Measurements from ENCODE around the gene CATSPER3.

DNA sequence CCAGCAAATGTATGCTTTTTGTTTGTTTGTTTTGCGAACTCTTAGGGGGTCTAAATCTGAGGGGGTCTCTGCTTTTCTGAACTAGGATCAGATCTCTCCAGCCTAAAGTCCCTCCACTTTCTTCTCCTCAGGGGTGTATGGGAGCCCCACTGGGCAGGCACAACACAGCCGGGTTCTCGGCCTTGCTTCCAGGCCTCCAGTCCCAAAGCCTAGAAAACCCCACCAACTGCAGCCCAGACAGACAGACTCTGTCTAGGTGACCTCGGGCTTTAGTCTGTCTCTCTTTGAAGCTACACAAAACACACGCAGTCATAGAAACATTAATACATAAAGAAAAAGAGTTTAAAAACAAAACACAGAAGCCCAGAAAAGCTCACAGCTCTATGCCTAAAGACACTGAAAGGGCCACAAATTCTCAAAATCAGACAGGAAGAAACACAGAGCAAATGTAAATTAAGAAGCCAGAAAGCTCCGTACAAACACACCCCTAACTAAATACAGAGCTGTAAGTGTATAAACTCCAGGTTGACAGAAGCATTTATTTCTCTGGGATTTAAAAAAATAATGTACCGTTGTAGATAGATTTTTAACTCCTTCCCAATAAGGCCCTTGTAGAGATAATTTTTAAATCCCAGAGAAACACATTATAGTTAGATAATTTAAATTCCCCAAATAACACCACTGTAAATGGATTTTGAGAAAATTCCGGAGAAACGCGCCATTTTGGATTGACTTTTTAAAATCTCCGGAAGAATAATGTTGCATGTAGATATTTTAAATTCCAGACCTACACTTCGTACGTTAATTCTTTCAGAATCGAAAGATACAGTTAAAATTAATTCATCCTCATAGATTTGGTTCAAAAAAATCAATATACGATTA lies 64.3 kb downstream of the CATSPER3 start:
- TF ChIP-seq, protein P1, sequence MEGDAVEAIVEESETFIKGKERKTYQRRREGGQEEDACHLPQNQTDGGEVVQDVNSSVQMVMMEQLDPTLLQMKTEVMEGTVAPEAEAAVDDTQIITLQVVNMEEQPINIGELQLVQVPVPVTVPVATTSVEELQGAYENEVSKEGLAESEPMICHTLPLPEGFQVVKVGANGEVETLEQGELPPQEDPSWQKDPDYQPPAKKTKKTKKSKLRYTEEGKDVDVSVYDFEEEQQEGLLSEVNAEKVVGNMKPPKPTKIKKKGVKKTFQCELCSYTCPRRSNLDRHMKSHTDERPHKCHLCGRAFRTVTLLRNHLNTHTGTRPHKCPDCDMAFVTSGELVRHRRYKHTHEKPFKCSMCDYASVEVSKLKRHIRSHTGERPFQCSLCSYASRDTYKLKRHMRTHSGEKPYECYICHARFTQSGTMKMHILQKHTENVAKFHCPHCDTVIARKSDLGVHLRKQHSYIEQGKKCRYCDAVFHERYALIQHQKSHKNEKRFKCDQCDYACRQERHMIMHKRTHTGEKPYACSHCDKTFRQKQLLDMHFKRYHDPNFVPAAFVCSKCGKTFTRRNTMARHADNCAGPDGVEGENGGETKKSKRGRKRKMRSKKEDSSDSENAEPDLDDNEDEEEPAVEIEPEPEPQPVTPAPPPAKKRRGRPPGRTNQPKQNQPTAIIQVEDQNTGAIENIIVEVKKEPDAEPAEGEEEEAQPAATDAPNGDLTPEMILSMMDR (conservative IDR thresholded peaks at IDR 0.05 in 1 of 2, IDR thresholded peaks at IDR 0.05 in 1 of 2; ENCODE audit: low read depth in 1 of 2, low read length in 2 of 2): no peak
- no peak for TF ChIP-seq EZH2 (IDR thresholded peaks at IDR 0.05; ENCODE audit: low read length, missing control alignments)

Data from fibroblast of lung (primary cell).